IMR-90 (cell line): ENCODE data around the gene PDK3. TPM values are rescaled to one million over a fixed set of nuclear protein-coding genes. Genes with fewer than 3 reads are reported as not detected.

Experiments used
- ATAC-seq: fragments of 200-7000 bp; cut with Tn5 transposase; 2 replicates; pipeline ENCODE4 v1.9.1; 2020; ENCODE audit warnings: low read depth, mild to moderate bottlenecking, moderate library complexity
- BruUV-seq: library from RNA; stranded (reverse); fragments of 400-500 nt; replicated peaks from 2 replicates; lab custom pipeline; 2021; lab: Mats Ljungman, UMichigan
- CTCF ChIA-PET: fragments of 300-600 bp; formaldehyde crosslinking; extraction: SDS; loops from one replicate; lab custom pipeline; 2021; ENCODE audit warnings: antibody characterized with exemption; lab: Yijun Ruan, JAX
- POLR2A ChIA-PET: fragments of 300-600 bp; sonication (Branson Sonifier 250); formaldehyde crosslinking; loops from one replicate; lab custom pipeline; 2022; ENCODE audit warnings: antibody characterized with exemption; ENCODE audit not compliant: unreplicated experiment; lab: Charles Lee
- DNase-seq: peaks from one replicate; pipeline ENCODE4 v3.0.0; 2013
- H2AFZ ChIP-seq: replicated peaks from 2 replicates; pipeline ENCODE3; 2013; ENCODE audit warnings: low read length, mild to moderate bottlenecking; ENCODE audit not compliant: poor library complexity
- H2AK5ac ChIP-seq: 2 replicates; pipeline ENCODE4 v1.6.1; 2013; ENCODE audit warnings: low read depth, low read length, inconsistent platforms
- H2AK9ac ChIP-seq: replicated peaks from 2 replicates; pipeline ENCODE3; 2013; ENCODE audit warnings: mild to moderate bottlenecking, low read depth, low read length, moderate library complexity; ENCODE audit not compliant: poor library complexity
- H2BK120ac ChIP-seq: 2 replicates; pipeline ENCODE4 v1.6.1; 2013; ENCODE audit warnings: low read depth, low read length, inconsistent platforms
- H2BK15ac ChIP-seq: 3 replicates; pipeline ENCODE4 v1.6.1; 2013; ENCODE audit warnings: low read depth, low read length, inconsistent platforms
- H2BK20ac ChIP-seq: 2 replicates; pipeline ENCODE4 v1.6.1; 2013; ENCODE audit warnings: low read depth, mild to moderate bottlenecking, inconsistent platforms, low read length, moderate library complexity
- H2BK5ac ChIP-seq: 2 replicates; pipeline ENCODE4 v1.6.1; 2013; ENCODE audit warnings: mild to moderate bottlenecking, low read depth, low read length, inconsistent platforms; ENCODE audit not compliant: poor library complexity, severe bottlenecking
- H3K14ac ChIP-seq: replicated peaks from 2 replicates; pipeline ENCODE4 v1.6.1; 2013; ENCODE audit warnings: low read depth, low read length, inconsistent platforms
- H3K18ac ChIP-seq: 2 replicates; pipeline ENCODE4 v1.6.1; 2013; ENCODE audit warnings: low read depth, low read length, control low read depth
- H3K23ac ChIP-seq: 2 replicates; pipeline ENCODE4 v1.6.1; 2013; ENCODE audit warnings: low read depth, low read length, inconsistent platforms
- H3K27ac ChIP-seq: 2 replicates; pipeline ENCODE4 v1.5.1; 2013; ENCODE audit warnings: mild to moderate bottlenecking, control low read depth, low read length; ENCODE audit not compliant: insufficient read depth
- H3K27me3 ChIP-seq: 2 replicates; pipeline ENCODE4 v1.6.1; 2013; ENCODE audit warnings: low read length; ENCODE audit not compliant: control insufficient read depth, insufficient read depth
- H3K36me3 ChIP-seq: 2 replicates; pipeline ENCODE4 v1.6.1; 2013; ENCODE audit warnings: low read length, mixed read lengths; ENCODE audit not compliant: control insufficient read depth, insufficient read depth
- H3K4ac ChIP-seq: 2 replicates; pipeline ENCODE4 v1.6.1; 2013; ENCODE audit warnings: low read depth, low read length, inconsistent platforms
- H3K4me1 ChIP-seq: 2 replicates; pipeline ENCODE4 v1.6.1; 2013; ENCODE audit warnings: low read length, mixed read lengths; ENCODE audit not compliant: control insufficient read depth, insufficient read depth
- H3K4me2 ChIP-seq: 2 replicates; pipeline ENCODE4 v1.6.1; 2013; ENCODE audit warnings: low read depth, mild to moderate bottlenecking, control low read depth, low read length, moderate library complexity
- H3K4me3 ChIP-seq: 2 replicates; pipeline ENCODE4 v1.5.1; 2013; ENCODE audit warnings: low read depth, mild to moderate bottlenecking, control low read depth, low read length, moderate library complexity; ENCODE audit not compliant: insufficient read depth
- H3K56ac ChIP-seq: 2 replicates; pipeline ENCODE4 v1.6.1; 2013; ENCODE audit warnings: low read length, inconsistent platforms; ENCODE audit not compliant: insufficient read depth; ENCODE audit errors: extremely low read depth
- H3K79me1 ChIP-seq, 2 experiments: 2 replicates each; pipeline ENCODE4 v1.6.1; 2013; ENCODE audit warnings: low read length in 2 of 2, inconsistent platforms in 1 of 2, low read depth in 1 of 2
- H3K9ac ChIP-seq: 2 replicates; pipeline ENCODE4 v1.6.1; 2013; ENCODE audit warnings: low read depth, low read length, control low read depth
- H3K9me1 ChIP-seq: 2 replicates; pipeline ENCODE4 v1.6.1; 2013; ENCODE audit warnings: low read length, inconsistent platforms; ENCODE audit not compliant: insufficient read depth
- H3K9me3 ChIP-seq: 2 replicates; pipeline ENCODE4 v1.6.1; 2013; ENCODE audit warnings: low read length; ENCODE audit not compliant: control insufficient read depth, insufficient read depth
- H4K20me1 ChIP-seq: 2 replicates; pipeline ENCODE4 v1.6.1; 2013; ENCODE audit warnings: low read length, inconsistent platforms; ENCODE audit not compliant: insufficient read depth
- H4K5ac ChIP-seq: 2 replicates; pipeline ENCODE4 v1.6.1; 2013; ENCODE audit warnings: mild to moderate bottlenecking, low read depth, low read length, control low read depth
- H4K8ac ChIP-seq, 2 experiments: 2 replicates each; pipeline ENCODE4 v1.6.1; 2013; ENCODE audit warnings: low read depth in 2 of 2, low read length in 2 of 2, control low read depth in 1 of 2, inconsistent platforms in 1 of 2
- H4K91ac ChIP-seq: 2 replicates; pipeline ENCODE4 v1.6.1; 2013; ENCODE audit warnings: low read depth, low read length, inconsistent platforms; ENCODE audit not compliant: insufficient read depth
- BHLHE40 ChIP-seq: fragments of 150-350 bp; IDR thresholded peaks from 2 replicates; pipeline ENCODE4 v1.6.1; 2016; ENCODE audit warnings: mild to moderate bottlenecking, low read depth, low read length
- CEBPB ChIP-seq: IDR thresholded peaks from 2 replicates; pipeline ENCODE4 v1.6.1; 2012; ENCODE audit warnings: low read depth, low read length, improper control_type of control experiment
- CHD1 ChIP-seq: IDR thresholded peaks from 2 replicates; pipeline ENCODE4 v1.6.1; 2012; ENCODE audit warnings: low read depth, low read length, improper control_type of control experiment
- FOS ChIP-seq: fragments of 150-350 bp; IDR thresholded peaks from 2 replicates; pipeline ENCODE4 v1.6.1; 2016; ENCODE audit warnings: low read depth, low read length
- MAFK ChIP-seq: IDR thresholded peaks from 2 replicates; pipeline ENCODE4 v1.6.1; 2012; ENCODE audit warnings: low read depth, low read length, improper control_type of control experiment
- MAZ ChIP-seq: IDR thresholded peaks from 2 replicates; pipeline ENCODE4 v1.6.1; 2012; ENCODE audit warnings: low read depth, mild to moderate bottlenecking, low read length, improper control_type of control experiment, moderate library complexity, borderline replicate concordance
- MXI1 ChIP-seq: IDR thresholded peaks from 2 replicates; pipeline ENCODE4 v1.6.1; 2012; ENCODE audit warnings: low read depth, mild to moderate bottlenecking, low read length, moderate library complexity, borderline replicate concordance
- NFE2L2 ChIP-seq: fragments of 150-350 bp; IDR thresholded peaks from 2 replicates; pipeline ENCODE4 v1.6.1; 2016; ENCODE audit warnings: low read depth, mild to moderate bottlenecking, low read length
- POLR2A ChIP-seq: IDR thresholded peaks from 2 replicates; pipeline ENCODE4 v1.6.1; 2012; ENCODE audit warnings: mild to moderate bottlenecking, low read depth, low read length
- RAD21 ChIP-seq: IDR thresholded peaks from 2 replicates; pipeline ENCODE4 v1.6.1; 2012; ENCODE audit warnings: low read length, improper control_type of control experiment
- RCOR1 ChIP-seq: IDR thresholded peaks from 2 replicates; pipeline ENCODE4 v1.6.1; 2012; ENCODE audit warnings: mild to moderate bottlenecking, low read length, improper control_type of control experiment; ENCODE audit not compliant: insufficient replicate concordance
- RFX5 ChIP-seq: IDR thresholded peaks from 2 replicates; pipeline ENCODE4 v1.8.0; 2012; ENCODE audit warnings: low read depth, mild to moderate bottlenecking, low read length, moderate library complexity
- SMC3 ChIP-seq: fragments of 150-350 bp; IDR thresholded peaks from 2 replicates; pipeline ENCODE4 v1.6.1; 2016; ENCODE audit warnings: low read depth, mild to moderate bottlenecking, antibody characterized with exemption, low read length, moderate library complexity
- WGBS, 2 experiments: methylation state at CpG; one replicate each; pipeline versions ENCODE4 v1.1.5 to v1.1.7; 2013; ENCODE audit warnings: missing lambda C conversion rate in 2 of 2; ENCODE audit not compliant: insufficient read length in 1 of 2; ENCODE audit errors: extremely low coverage in 2 of 2; 5-methylcytosine and 5-hydroxymethylcytosine counted together
- dilution Hi-C: fragments of 300-500 bp; cut with HindIII; formaldehyde crosslinking; loops from one replicate; pipeline ENCODE4 v1.14.3; 2018; ENCODE audit warnings: low sequenced_read_pairs; ENCODE audit not compliant: unreplicated experiment
- in situ Hi-C: fragments of 300-500 bp; cut with MboI; formaldehyde crosslinking; loops from 3 replicates; pipeline ENCODE4 v1.14.3; 2019; ENCODE audit warnings: low sequenced_read_pairs, inconsistent platforms, mixed read lengths
- intact Hi-C: fragments of 100-400 bp; cut with micrococcal nuclease; formaldehyde crosslinking; loops from 2 replicates; pipeline ENCODE4 v1.10.0; 2022
- polyA plus RNA-seq, 3 experiments: library from polyadenylated mRNA; depleted of rRNA; stranded (reverse); fragments of >200 nt; gene quantifications; 2 replicates each; pipeline ENCODE4 v1.2.3, GENCODE V29; 2012; ENCODE audit warnings: low replicate concordance in 1 of 3
- total RNA-seq: library from RNA; depleted of rRNA; stranded (reverse); fragments of >200 nt; gene quantifications from 2 replicates; pipeline ENCODE4 v1.2.3, GENCODE V29; 2012
- TF ChIP-seq, protein P1 (sequence below): conservative IDR thresholded peaks from 2 replicates; pipeline ENCODE4 v1.5.1; 2012; ENCODE audit warnings: mild to moderate bottlenecking, low read depth, low read length, improper control_type of control experiment
- TF ChIP-seq, protein P2 (sequence below): fragments of 150-350 bp; IDR thresholded peaks from 2 replicates; pipeline ENCODE4 v1.6.1; 2016; ENCODE audit warnings: low read depth, mild to moderate bottlenecking, low read length, moderate library complexity, borderline replicate concordance
- TF ChIP-seq, protein P3 (sequence below): fragments of 150-350 bp; IDR thresholded peaks from 2 replicates; pipeline ENCODE4 v1.6.1; 2017; ENCODE audit warnings: mild to moderate bottlenecking, antibody characterized with exemption, low read length, low read depth

The PDK3 gene
- total and polyA plus RNA-seq, 2 of the 4 experiments (the other 2 are of a cell fraction): 2.3 to 4.8 TPM

DNA sequence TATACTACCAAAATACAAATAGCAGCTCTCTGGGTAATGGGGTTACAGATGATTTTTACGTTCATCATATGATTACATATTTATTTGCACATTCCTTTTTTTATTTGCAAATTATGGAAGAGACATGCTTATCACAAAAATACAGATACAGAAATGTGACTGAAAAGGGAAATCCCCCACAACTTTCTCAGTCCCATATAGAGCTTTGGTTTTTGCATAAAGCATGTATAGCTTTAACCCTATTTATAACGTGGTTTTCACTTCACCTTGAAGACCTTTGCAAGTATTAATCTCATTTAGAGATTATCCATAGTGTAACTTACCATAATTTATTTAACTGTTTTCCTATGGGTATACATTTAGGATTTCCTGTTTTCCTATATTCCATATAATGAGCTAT, 55.4 kb downstream of the PDK3 start:
- Histone ChIP-seq H4K5ac (no peak overlapping the region), H3K27me3 (no peaks in the 10 kb centered on the region; the same call in 1 of the 2 replicates), H2AK5ac (no peak overlapping the region), H3K23ac (no peak overlapping the region), H3K4me1 (no peaks in the 10 kb centered on the region), H2BK15ac (no peak overlapping the region), H3K27ac (no peak overlapping the region), H3K4me3 (no peak overlapping the region), H2AK9ac (no peak overlapping the region), H3K9ac (no peak overlapping the region), H3K79me1 (no peaks in the 10 kb centered on the region), H3K18ac (no peak overlapping the region), H3K4me2 (no peak overlapping the region), H3K14ac (no peak overlapping the region), H4K91ac (no peak overlapping the region), H4K20me1 (no peaks in the 10 kb centered on the region), H3K4ac (no peak overlapping the region), H2AFZ (no peak overlapping the region), H3K9me3 (no peaks in the 10 kb centered on the region), H2BK120ac (no peak overlapping the region), H3K56ac (no peak overlapping the region), H3K36me3 (no peaks in the 10 kb centered on the region), H3K9me1 (no peaks in the 10 kb centered on the region), H4K8ac (no peak overlapping the region), H2BK5ac (no peak overlapping the region), H2BK20ac (no peak overlapping the region)
- no CpG with 5 or more reads among the region's 2 CpGs for WGBS, 2 experiments
- DNase-seq (no peak), ATAC-seq (no peak)
- in situ Hi-C loops: no loop called here
- TF ChIP-seq CEBPB (no peak), RCOR1 (no peak), NFE2L2 (no peak), CHD1 (no peak), SMC3 (no peak), POLR2A (no peak), RAD21 (no peak), MXI1 (no peak), MAZ (no peak), FOS (no peak), BHLHE40 (no peak), RFX5 (no peak), MAFK (no peak)
- TF ChIP-seq, protein P1, sequence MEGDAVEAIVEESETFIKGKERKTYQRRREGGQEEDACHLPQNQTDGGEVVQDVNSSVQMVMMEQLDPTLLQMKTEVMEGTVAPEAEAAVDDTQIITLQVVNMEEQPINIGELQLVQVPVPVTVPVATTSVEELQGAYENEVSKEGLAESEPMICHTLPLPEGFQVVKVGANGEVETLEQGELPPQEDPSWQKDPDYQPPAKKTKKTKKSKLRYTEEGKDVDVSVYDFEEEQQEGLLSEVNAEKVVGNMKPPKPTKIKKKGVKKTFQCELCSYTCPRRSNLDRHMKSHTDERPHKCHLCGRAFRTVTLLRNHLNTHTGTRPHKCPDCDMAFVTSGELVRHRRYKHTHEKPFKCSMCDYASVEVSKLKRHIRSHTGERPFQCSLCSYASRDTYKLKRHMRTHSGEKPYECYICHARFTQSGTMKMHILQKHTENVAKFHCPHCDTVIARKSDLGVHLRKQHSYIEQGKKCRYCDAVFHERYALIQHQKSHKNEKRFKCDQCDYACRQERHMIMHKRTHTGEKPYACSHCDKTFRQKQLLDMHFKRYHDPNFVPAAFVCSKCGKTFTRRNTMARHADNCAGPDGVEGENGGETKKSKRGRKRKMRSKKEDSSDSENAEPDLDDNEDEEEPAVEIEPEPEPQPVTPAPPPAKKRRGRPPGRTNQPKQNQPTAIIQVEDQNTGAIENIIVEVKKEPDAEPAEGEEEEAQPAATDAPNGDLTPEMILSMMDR: no peak
- TF ChIP-seq, protein P2, sequence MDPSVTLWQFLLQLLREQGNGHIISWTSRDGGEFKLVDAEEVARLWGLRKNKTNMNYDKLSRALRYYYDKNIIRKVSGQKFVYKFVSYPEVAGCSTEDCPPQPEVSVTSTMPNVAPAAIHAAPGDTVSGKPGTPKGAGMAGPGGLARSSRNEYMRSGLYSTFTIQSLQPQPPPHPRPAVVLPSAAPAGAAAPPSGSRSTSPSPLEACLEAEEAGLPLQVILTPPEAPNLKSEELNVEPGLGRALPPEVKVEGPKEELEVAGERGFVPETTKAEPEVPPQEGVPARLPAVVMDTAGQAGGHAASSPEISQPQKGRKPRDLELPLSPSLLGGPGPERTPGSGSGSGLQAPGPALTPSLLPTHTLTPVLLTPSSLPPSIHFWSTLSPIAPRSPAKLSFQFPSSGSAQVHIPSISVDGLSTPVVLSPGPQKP: no peak
- TF ChIP-seq, protein P3, sequence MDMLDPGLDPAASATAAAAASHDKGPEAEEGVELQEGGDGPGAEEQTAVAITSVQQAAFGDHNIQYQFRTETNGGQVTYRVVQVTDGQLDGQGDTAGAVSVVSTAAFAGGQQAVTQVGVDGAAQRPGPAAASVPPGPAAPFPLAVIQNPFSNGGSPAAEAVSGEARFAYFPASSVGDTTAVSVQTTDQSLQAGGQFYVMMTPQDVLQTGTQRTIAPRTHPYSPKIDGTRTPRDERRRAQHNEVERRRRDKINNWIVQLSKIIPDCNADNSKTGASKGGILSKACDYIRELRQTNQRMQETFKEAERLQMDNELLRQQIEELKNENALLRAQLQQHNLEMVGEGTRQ: no peak
- dilution Hi-C loops: no loop called here
- no TSS peak for BruUV-seq
- ChIA-PET POLR2A (no interaction called here), CTCF (interaction anchor here (0.6 kb wide), 1 partner anchor 300 kb away, joined by 4 read pairs; no protein-coding TSS in a partner anchor)
- intact Hi-C loops: no loop called here
